ENCODE data around the gene LTA4H.

- TF ChIP-seq, protein P1, sequence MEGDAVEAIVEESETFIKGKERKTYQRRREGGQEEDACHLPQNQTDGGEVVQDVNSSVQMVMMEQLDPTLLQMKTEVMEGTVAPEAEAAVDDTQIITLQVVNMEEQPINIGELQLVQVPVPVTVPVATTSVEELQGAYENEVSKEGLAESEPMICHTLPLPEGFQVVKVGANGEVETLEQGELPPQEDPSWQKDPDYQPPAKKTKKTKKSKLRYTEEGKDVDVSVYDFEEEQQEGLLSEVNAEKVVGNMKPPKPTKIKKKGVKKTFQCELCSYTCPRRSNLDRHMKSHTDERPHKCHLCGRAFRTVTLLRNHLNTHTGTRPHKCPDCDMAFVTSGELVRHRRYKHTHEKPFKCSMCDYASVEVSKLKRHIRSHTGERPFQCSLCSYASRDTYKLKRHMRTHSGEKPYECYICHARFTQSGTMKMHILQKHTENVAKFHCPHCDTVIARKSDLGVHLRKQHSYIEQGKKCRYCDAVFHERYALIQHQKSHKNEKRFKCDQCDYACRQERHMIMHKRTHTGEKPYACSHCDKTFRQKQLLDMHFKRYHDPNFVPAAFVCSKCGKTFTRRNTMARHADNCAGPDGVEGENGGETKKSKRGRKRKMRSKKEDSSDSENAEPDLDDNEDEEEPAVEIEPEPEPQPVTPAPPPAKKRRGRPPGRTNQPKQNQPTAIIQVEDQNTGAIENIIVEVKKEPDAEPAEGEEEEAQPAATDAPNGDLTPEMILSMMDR (IDR thresholded peaks at IDR 0.05): no peak
- no peak for TF ChIP-seq POLR2A (IDR thresholded peaks at IDR 0.05)
Measured at GRCh38 chr12:95967301-95967700, 68.1 kb downstream of the LTA4H start.
